Right atrium auricular region (tissue), 2 donors: ENCODE measurements around the gene ARHGAP31. TPM values are rescaled to one million over a fixed set of nuclear protein-coding genes. Genes with fewer than 3 reads are reported as not detected.

Source experiments
- DNase-seq: peaks from one replicate; pipeline ENCODE4 v3.0.0-alpha.2; 2019; ENCODE audit warnings: low spot score
- H3K27ac ChIP-seq, 2 donors: fragments of 200-600 bp; sonication (generic); 1 replicate in 1 of 2; 2 replicates in 1 of 2; pipeline ENCODE4 v1.5.1; 2016 to 2019
- H3K27me3 ChIP-seq, 2 donors: fragments of 200-600 bp; sonication (generic); one replicate each; pipeline versions ENCODE4 v1.5.1 to v1.6.0; 2017 to 2019
- H3K36me3 ChIP-seq: fragments of 200-600 bp; sonication (generic); one replicate; pipeline ENCODE4 v1.5.1; 2016
- H3K4me1 ChIP-seq, 2 donors: fragments of 200-600 bp; sonication (generic); one replicate each; pipeline versions ENCODE4 v1.5.1 to v1.6.0; 2017 to 2019
- H3K4me3 ChIP-seq, 2 donors: fragments of 200-600 bp; sonication (generic); 1 replicate in 1 of 2; 2 replicates in 1 of 2; pipeline ENCODE4 v1.5.1; 2017 to 2019; ENCODE audit warnings: mild to moderate bottlenecking in 1 of 2, moderate library complexity in 1 of 2
- H3K9me3 ChIP-seq, 2 donors: fragments of 200-600 bp; sonication (generic); one replicate each; pipeline ENCODE4 v1.5.1; 2019
- total RNA-seq, 2 donors: library from RNA; depleted of rRNA; stranded (reverse); fragments of >200 nt; gene quantifications; one replicate each; pipeline ENCODE4 v1.1.0, GENCODE V29; 2016
- TF ChIP-seq, protein P1 (sequence below), 2 donors: fragments of 200-600 bp; sonication (generic); IDR thresholded peaks; one replicate each; pipeline ENCODE4 v1.5.1; 2019; ENCODE audit warnings: antibody characterized with exemption in 2 of 2

Gene ARHGAP31
- total RNA-seq, 2 donors from 2014 or later = 29.9 to 33.1 TPM

DNA sequence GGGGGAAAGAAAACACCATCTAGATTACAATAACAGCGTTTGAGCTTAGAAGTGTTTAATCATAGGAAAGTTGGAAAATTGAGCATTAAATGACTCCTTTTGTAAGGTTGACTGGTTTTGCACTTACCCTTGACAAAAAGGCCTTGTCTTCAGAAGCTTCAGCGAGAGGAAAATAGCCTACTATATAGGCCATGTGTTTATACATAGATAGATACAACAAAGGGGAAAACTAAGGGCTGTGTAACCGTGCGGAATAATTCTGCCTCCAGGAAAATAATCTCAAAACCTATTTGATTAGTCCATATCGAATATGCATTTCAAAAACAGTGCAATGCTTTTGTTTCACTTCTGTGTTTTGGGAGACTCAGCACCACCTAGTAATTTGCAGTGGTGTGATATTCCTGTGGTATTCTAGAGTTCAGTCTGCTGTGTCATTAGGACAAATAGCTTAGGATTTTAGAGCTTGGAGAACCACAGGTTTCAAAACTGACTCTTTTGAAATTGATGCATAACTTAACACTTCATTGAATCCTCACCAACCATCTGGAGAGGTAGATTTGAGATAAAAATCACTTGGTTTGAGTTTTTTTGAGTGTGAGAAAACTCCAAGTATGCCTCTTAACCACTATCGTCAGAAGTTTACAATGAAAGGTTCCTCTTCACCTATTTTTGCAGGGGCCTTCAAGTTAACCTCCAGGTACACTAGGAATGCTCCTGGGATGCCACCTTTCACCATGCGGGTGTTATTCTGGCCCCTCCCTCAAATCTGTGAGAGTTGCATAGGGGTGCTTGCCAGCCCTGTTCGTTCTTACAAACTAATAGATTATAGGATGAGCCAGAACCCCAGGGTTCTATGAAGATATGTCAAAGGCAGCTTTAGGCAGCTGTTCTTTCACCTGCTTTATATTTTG lies 1.9 kb downstream of the ARHGAP31 start:
- Histone ChIP-seq H3K36me3 (no peaks in the 10 kb centered on the region), H3K9me3 (no peaks in the 10 kb centered on the region), H3K27me3 (no peaks in the 10 kb centered on the region), H3K27ac (peak overlapping the region; percentile 97 to 99), H3K4me3 (peak overlapping the region; percentile 81 to 89), H3K4me1 (peaks cover 0 to 67% of the 10 kb centered on the region in 2 donors)
- no peak for DNase-seq
- TF ChIP-seq, protein P1, sequence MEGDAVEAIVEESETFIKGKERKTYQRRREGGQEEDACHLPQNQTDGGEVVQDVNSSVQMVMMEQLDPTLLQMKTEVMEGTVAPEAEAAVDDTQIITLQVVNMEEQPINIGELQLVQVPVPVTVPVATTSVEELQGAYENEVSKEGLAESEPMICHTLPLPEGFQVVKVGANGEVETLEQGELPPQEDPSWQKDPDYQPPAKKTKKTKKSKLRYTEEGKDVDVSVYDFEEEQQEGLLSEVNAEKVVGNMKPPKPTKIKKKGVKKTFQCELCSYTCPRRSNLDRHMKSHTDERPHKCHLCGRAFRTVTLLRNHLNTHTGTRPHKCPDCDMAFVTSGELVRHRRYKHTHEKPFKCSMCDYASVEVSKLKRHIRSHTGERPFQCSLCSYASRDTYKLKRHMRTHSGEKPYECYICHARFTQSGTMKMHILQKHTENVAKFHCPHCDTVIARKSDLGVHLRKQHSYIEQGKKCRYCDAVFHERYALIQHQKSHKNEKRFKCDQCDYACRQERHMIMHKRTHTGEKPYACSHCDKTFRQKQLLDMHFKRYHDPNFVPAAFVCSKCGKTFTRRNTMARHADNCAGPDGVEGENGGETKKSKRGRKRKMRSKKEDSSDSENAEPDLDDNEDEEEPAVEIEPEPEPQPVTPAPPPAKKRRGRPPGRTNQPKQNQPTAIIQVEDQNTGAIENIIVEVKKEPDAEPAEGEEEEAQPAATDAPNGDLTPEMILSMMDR (IDR thresholded peaks at IDR 0.05) = no peak

DNA sequence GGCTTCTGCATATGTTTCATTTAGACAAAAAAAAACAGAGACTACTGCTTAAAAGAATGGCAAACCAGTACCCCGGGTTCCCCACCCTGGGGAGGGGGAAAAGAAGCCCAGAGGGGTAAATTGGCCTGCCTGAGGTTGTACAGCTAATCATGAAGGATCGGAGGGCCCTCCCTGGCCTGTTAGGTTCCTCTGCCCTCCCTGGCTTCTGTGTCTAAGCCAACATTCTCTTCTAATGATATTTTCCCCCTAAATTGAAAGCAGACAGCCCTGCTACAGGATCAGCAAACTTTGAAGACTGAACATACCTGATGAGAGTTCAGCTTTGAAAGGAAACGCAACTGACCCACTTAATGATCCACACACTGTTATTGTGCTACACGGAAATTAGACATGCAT lies 2.5 kb downstream of the ARHGAP31 start:
- no peaks in the 10 kb centered on the region for H3K9me3 ChIP-seq
- TF ChIP-seq, protein P1 (IDR thresholded peaks at IDR 0.05) = no peak
- H3K36me3 ChIP-seq = no peaks in the 10 kb centered on the region
- peak overlapping the region; percentile 97 to 99 for H3K27ac ChIP-seq
- peak overlapping the region; percentile 81 to 89 for H3K4me3 ChIP-seq
- no peak for DNase-seq
- H3K27me3 ChIP-seq = no peaks in the 10 kb centered on the region
- peaks cover 0 to 73% of the 10 kb centered on the region in 2 donors for H3K4me1 ChIP-seq

DNA sequence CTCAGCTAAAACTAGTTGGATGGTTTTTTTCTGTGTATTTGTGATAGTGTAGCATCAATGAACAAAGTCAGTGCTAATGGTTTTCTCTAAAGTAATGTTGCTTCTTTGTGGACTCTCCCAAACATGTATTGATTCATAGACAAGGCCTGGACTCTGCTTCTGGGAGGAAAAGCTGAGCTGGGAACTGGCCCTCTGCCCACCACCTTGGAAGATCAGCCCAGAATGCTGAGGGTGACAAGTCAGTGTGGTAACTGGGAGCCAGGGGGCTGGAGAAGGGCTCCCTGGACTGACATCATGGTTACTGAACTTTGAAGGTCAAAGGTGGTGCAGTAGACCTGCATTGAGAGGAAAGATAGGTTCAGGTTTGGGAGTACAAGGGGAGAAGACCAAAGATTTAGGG lies 3.0 kb downstream of the ARHGAP31 start:
- TF ChIP-seq, protein P1 (IDR thresholded peaks at IDR 0.05) = no peak
- H3K9me3 ChIP-seq = no peaks in the 10 kb centered on the region
- peak overlapping the region; percentile 97 to 99 for H3K27ac ChIP-seq
- peak overlapping the region; percentile 81 to 89 for H3K4me3 ChIP-seq
- peaks cover 0 to 78% of the 10 kb centered on the region in 2 donors for H3K4me1 ChIP-seq
- H3K27me3 ChIP-seq = no peaks in the 10 kb centered on the region
- no peak for DNase-seq
- H3K36me3 ChIP-seq = no peaks in the 10 kb centered on the region

DNA sequence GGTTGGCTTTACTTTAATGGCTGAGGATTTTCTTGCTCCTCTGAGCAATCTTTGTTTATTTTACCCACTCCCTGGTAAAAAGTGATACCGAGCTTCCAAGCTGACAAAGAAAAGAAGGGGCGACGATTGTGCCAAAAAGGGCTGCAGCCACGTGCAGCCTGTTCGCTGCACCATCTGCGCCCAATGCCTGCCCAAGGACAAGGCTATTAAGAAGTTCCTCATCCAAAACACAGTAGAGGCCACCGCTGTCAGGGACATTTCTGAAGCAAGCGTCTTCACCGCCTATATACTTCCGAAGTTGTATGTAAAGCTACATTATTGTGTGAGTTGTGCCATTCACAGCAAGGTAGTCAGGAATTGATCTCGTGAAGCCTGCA lies 4.4 kb downstream of the ARHGAP31 start:
- no peaks in the 10 kb centered on the region for H3K9me3 ChIP-seq
- peaks cover 0 to 78% of the 10 kb centered on the region in 2 donors for H3K4me1 ChIP-seq
- peaks cover 3% of the 10 kb centered on the region for H3K36me3 ChIP-seq
- TF ChIP-seq, protein P1 (IDR thresholded peaks at IDR 0.05) = no peak
- DNase-seq = no peak
- no peak overlapping the region for H3K4me3 ChIP-seq
- peak overlapping the region in 1 of 2 donors; percentile 97 for H3K27ac ChIP-seq
- H3K27me3 ChIP-seq = no peaks in the 10 kb centered on the region

DNA sequence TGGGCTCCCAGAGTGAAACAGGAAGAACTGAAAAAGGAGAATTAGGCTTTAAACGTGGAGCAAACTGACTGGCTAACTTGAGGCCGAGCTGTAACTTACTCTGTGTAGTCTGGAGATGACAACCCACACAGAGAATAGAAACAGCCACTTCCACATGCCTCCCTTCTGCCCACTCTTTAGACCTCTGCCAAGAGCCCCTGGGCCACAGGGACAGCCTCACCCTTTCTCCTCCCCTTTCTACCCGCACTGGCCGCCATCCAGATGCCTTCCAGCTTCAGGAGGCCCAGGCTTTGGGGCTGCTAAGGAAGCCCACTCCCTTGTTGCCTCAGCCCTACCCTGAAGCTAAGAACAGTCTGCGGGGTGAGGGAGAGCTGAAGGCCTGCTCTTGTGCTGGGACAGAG lies 6.8 kb downstream of the ARHGAP31 start:
- H3K9me3 ChIP-seq = no peaks in the 10 kb centered on the region
- TF ChIP-seq, protein P1 (IDR thresholded peaks at IDR 0.05) = no peak
- no peak overlapping the region for H3K4me3 ChIP-seq
- H3K36me3 ChIP-seq = peaks cover 3% of the 10 kb centered on the region
- H3K27ac ChIP-seq = peak overlapping the region; percentile 27 to 41
- peaks cover 0 to 96% of the 10 kb centered on the region in 2 donors for H3K4me1 ChIP-seq
- no peak for DNase-seq
- H3K27me3 ChIP-seq = no peaks in the 10 kb centered on the region
